ENCODE measurements around the gene KAZN. TPM values are rescaled to one million over a fixed set of nuclear protein-coding genes. Genes with fewer than 3 reads are reported as not detected.
"Not testable (repeated sequence)": the region's sequence is repeated elsewhere in the genome, so short reads cannot be mapped to it uniquely, and the experiment has no call there.

The KAZN gene
- total RNA-seq, 4 donors from 2014 or later = 0.77 to 12.3 (median 4.9) TPM

GRCh38 chr1:14577261-14577660, 21.2 kb upstream of the KAZN start:
- Histone ChIP-seq H3K36me3 (no peaks in the 10 kb centered on the region), H3K27me3 (no peaks in the 10 kb centered on the region), H3K27ac (no peak overlapping the region), H3K4me3 (no peak overlapping the region), H3K4me1 (no peaks in the 10 kb centered on the region), H3K9me3 (no peaks in the 10 kb centered on the region)
- intact Hi-C loops (cut with DNase I; ENCODE audit: low total_unique reads) = no loop called here
- TF ChIP-seq POLR2A (IDR thresholded peaks at IDR 0.05) (no peak), CTCF (IDR thresholded peaks at IDR 0.05) (no peak)
- no peak for DNase-seq

- no peak overlapping the region for H3K4me3 ChIP-seq
- no peaks in the 10 kb centered on the region for H3K4me1 ChIP-seq
- no peaks in the 10 kb centered on the region for H3K9me3 ChIP-seq
- intact Hi-C loops (cut with DNase I; ENCODE audit: low total_unique reads) = no loop called here
- no peaks in the 10 kb centered on the region for H3K27me3 ChIP-seq
- H3K36me3 ChIP-seq = no peaks in the 10 kb centered on the region
- H3K27ac ChIP-seq = no peak overlapping the region
- no peak for DNase-seq
- no peak for TF ChIP-seq CTCF (IDR thresholded peaks at IDR 0.05)
- no peak for TF ChIP-seq POLR2A (IDR thresholded peaks at IDR 0.05)
These were observed 20.3 kb upstream of the KAZN start for GRCh38 chr1:14578156-14578555.

- DNase-seq; H3K27ac ChIP-seq; intact Hi-C loops (cut with DNase I; ENCODE audit: low total_unique reads); H3K4me3 ChIP-seq; H3K4me1 ChIP-seq; H3K27me3 ChIP-seq; H3K9me3 ChIP-seq; H3K36me3 ChIP-seq: not testable (repeated sequence)
These were observed 18.2 kb upstream of the KAZN start for GRCh38 chr1:14580295-14580694.

GRCh38 chr1:14580986-14581385, 17.5 kb upstream of the KAZN start:
- intact Hi-C loops (cut with DNase I; ENCODE audit: low total_unique reads) = no loop called here
- Histone ChIP-seq H3K27ac (no peak overlapping the region), H3K4me3 (no peak overlapping the region), H3K36me3 (no peaks in the 10 kb centered on the region), H3K4me1 (no peaks in the 10 kb centered on the region), H3K9me3 (no peaks in the 10 kb centered on the region), H3K27me3 (no peaks in the 10 kb centered on the region)
- TF ChIP-seq CTCF (IDR thresholded peaks at IDR 0.05) = no peak
- TF ChIP-seq POLR2A (IDR thresholded peaks at IDR 0.05) = no peak
- no peak for DNase-seq

- Histone ChIP-seq H3K9me3 (no peaks in the 10 kb centered on the region), H3K27me3 (no peaks in the 10 kb centered on the region), H3K4me1 (no peaks in the 10 kb centered on the region), H3K36me3 (no peaks in the 10 kb centered on the region), H3K27ac (no peak overlapping the region), H3K4me3 (no peak overlapping the region)
- intact Hi-C loops (cut with DNase I; ENCODE audit: low total_unique reads) = no loop called here
- no peak for DNase-seq
- TF ChIP-seq CTCF (IDR thresholded peaks at IDR 0.05) (no peak), POLR2A (IDR thresholded peaks at IDR 0.05) (no peak)
These were observed 14.7 kb upstream of the KAZN start for GRCh38 chr1:14583788-14584187.

- Histone ChIP-seq H3K4me1 (no peaks in the 10 kb centered on the region), H3K27me3 (no peaks in the 10 kb centered on the region), H3K36me3 (no peaks in the 10 kb centered on the region), H3K9me3 (no peaks in the 10 kb centered on the region), H3K4me3 (no peak overlapping the region), H3K27ac (no peak overlapping the region)
- intact Hi-C loops (cut with DNase I; ENCODE audit: low total_unique reads) = no loop called here
- TF ChIP-seq CTCF (IDR thresholded peaks at IDR 0.05) = no peak
- no peak for TF ChIP-seq POLR2A (IDR thresholded peaks at IDR 0.05)
- DNase-seq = no peak
These were observed 12.8 kb upstream of the KAZN start for GRCh38 chr1:14585728-14586127.
